GM12892 (cell line): ENCODE data around the gene MOXD1.

Experiments used
- POLR2A ChIP-seq: IDR thresholded peaks from 2 replicates; pipeline ENCODE4 v1.6.1; 2011; ENCODE audit warnings: low read depth, low read length, control low read depth
- POLR2AphosphoS5 ChIP-seq: IDR thresholded peaks from 2 replicates; pipeline ENCODE4 v1.6.1; 2011; ENCODE audit warnings: low read depth, low read length, control low read depth
- TAF1 ChIP-seq: IDR thresholded peaks from 2 replicates; pipeline ENCODE4 v1.6.1; 2011; ENCODE audit warnings: low read depth, mild to moderate bottlenecking, control low read depth, low read length, borderline replicate concordance

GRCh38 chr6:132322398-132322797 is 78.9 kb downstream of the MOXD1 start:
- TF ChIP-seq TAF1 (no peak), POLR2A (no peak), POLR2AphosphoS5 (no peak)
